HG03060 (cell line): ENCODE results near the gene KCNMB4.
"Not testable (repeated sequence)": the region's sequence is repeated elsewhere in the genome, so short reads cannot be mapped to it uniquely, and the experiment has no call there.

Experiments used
- ATAC-seq: cut with Tn5 transposase; IDR thresholded peaks from one replicate; pipeline ENCODE4 v1.9.1; 2021; ENCODE audit warnings: low read depth, moderate number of reproducible peaks; ENCODE audit not compliant: unreplicated experiment

Gene KCNMB4

DNA sequence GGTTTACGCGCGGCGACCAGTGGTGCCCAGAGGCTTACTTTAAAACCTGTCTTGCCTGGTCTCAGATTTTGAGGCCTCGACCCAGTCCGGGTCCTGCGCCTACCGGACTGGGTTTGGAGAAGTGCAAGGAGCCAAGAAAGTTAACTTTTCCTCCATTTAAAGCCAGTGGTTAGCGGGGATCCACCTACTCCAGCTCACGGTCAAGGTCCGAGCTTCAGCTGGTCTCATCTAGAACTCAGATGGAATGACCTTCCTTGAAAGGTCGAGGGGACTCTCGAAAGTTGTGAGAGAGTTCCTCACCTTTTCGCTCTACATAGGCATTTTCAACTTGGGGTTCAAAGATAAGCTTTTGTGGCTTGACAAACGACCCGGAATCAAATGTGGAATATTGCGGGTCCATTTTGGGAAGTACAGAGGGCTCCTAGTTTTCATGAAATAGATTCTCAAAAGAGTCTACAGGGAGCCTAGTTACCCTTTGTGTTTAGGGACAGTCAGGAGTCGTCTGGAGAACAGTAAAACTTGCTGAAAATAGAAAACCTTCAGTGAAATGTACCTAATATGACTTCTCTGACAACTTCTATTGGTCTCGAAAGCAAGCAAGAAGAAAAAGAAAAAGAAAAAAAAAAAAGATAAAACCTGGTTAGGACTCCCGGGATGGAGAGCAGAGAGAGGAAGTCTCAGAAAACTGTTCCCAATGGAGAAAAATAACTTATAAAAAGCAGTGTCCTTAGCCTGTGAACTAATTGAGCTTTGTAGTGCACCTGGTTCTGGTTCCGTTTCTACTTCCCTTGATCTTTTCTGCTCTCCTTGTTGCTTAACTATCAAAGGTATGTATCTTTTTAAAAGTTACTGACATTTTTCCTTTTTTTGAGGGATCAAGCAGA, 1.4 kb downstream of the KCNMB4 start:
- no peak for ATAC-seq

DNA sequence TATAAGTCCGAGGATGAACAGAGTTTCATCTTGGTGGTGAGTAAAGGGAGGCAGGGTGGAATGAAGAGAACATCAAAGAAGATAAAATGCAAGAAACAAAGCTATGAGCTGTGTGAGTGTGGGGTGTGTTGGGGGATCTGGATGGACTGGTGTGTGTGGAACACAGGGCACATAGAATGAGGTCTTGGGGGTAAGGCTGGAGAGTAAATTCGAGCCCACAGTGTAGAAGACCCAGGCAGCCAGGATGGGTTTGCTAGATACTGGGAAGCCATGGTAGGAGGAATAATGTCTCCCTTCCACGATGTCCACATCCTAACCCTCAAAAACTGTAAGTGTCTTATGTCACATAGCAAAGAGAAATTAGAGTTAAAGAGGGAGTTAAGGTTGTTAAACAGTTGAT, 6.8 kb downstream of the KCNMB4 start:
- ATAC-seq: no peak

DNA sequence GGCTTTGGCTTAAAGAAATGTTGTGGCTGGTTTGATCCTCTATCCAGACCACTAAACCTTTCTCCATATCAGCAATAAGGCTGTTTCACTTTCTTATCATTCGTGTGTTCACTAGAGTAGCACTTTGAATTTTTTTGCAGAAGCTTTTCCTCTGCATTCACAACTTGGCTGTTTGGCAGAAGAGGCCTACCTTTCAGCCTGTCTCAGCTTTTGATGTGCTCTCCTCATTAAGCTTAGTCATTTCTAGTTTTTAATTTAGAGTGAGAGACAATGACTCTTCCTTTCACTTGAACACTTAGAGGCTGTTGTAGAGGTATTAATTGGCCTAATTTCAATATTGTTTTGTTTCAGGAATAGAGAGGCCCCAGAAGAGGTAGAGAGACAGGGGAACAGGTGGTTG, 13.8 kb downstream of the KCNMB4 start:
- no peak for ATAC-seq

DNA sequence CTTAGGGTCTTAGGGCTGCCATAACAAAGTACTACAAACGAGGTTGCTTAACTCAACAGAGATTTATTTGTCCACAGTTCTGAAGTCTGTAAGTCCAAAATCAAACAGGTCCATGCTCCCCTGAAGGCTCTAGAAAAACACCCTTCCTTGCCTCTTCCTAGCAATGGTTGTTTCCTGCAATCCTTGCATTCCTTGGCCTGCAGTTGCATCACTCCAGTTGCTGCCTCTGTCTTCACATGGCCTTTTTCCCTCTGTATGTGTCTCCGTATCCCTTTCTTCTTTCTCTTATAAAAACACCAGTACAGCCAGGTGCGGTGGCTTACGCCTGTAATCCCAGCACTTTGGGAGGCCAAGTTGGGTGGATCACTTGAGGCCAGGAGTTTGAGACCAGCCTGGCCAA, 17.4 kb downstream of the KCNMB4 start:
- ATAC-seq: no peak

DNA sequence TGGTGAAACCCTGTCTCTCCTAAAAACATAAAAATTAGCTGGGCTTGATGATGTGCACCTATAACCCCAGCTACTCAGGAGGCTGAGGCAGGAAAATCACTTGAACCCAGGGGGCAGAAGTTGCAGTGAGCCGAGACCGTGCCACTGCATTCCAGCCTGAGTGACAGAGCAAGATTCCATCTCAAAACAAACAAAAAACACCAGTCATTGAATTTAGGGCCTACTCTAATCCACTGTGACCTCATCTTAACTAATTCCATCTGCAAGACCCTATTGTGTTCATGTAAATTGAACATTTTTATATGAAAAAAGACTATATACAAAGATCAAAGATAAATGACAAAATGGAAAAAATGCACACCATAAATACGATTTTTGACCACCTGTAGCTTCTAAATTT, 17.8 kb downstream of the KCNMB4 start:
- no peak for ATAC-seq

DNA sequence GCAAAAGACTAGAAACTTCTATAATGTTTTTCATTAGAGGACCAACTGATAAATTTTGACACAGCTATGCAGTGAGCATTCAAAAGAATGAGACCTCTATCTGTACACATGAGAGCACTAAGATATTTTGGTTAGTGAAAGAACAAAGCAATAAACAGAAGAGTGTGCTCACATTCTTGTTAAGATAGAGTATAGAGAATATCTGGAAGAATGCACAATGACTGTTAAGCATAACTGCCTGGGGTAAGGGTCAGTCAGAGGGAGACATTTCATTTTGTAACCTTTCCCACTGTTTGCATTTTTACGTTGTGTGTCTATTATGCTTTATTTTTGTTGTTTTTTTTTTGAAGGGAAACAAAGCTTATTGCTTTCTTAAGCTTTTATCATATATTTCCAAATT, 20.7 kb downstream of the KCNMB4 start:
- no peak for ATAC-seq

DNA sequence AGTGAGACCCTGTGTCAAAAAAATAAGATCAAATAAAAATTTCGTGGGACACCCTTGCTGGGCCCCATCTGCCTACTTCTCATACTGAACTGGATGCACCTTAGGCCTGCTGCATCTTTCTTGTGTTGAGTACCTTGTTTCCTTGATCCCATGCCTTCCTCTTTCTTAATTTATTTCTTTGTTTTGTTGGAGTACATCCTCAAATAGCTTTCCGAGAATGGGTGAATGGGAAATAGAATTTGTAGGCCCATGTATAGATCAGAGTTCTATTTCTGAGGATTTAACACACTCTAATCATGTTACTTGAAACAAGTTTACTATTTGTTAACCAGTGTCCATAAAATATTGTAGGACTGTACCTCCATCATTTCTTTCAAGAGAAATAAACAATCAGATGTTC, 23.6 kb downstream of the KCNMB4 start:
- ATAC-seq: no peak

DNA sequence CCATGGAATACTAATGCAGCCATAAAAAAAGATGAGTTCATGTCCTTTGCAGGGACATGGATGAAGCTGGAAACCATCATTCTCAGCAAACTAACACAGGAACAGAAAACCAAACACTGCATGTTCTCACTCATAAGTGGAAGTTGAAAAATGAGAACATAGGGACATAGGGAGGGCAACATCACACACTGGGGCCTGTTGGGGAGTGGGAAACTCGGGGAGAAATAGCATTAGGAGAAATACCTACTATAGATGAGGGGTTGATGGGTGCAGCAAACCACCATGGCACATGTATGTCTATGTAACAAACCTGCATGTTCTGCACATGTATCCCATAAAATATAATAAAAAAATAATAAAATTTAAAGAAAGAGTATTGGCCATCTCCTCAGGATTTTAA, 26.5 kb downstream of the KCNMB4 start:
- ATAC-seq: not testable (repeated sequence)

DNA sequence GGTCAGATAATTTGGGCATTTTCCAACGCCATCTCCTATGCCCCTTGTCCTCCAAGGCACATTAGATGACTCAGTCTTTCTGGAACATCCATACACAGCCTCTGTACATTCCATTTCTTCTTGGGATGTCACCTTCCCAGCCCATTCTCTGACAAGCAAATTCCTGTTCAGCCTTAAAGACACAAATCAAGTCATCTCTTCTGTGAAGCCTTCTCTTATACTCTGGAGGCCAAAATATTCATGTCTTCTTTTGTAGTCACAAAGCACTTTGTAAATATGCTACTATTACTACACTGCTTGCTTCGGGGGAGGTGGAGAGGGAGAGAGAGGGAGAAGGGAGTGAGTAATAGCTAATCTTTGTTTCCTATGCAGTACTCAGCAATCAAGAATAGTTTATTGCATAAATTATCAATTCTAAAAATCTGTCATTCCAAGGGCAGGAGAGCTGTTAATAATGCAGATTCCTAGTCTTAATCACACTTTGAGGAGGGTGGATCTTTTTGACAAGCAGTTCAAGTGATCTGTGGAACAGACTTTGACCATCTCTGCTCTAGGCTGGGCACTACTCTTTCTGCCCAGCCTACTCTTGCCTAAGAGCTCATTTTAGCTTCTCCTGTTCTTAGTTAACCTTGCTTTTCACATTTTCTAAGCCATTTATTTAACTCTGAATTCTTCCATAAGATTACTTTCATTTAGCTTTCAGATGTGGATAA, 27.9 kb downstream of the KCNMB4 start:
- ATAC-seq: no peak

DNA sequence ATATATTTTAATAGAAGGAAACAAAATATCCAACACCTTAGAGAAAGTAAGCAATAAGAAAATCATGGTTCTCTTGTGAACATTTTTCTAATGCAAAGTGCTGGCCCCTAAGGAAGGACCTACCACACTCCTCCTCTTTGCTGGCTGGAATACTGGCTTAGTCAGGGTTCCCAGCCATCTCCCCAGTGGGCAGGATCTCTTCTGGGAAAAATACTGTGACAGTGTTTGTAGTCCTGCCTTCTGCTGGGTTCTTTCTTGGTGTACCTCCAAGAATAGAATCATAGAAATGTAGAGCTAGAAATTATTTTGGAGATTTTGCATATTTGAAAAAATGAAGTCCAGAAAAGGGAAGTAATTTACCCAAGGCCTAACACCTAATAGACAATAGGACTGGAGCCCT, 31.9 kb downstream of the KCNMB4 start:
- no peak for ATAC-seq

DNA sequence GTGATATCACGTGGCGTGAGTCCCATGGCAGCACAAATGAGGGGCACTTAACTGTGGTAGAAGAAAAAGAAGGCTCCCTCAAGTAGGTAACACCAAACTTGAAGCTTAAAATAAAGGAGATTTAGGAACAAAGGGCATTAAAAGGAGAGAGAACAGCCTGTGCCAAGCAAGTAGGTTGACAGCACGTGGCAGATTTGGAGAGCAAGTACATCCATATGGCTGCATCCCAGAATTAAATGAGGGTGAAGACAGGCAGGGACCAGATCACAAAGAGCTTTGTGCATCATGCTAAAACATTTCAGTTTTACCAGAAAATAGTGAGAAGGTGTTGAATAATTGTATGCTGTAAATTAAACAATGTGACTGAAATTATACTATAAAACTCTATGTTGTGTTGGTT, 32.8 kb downstream of the KCNMB4 start:
- no peak for ATAC-seq

DNA sequence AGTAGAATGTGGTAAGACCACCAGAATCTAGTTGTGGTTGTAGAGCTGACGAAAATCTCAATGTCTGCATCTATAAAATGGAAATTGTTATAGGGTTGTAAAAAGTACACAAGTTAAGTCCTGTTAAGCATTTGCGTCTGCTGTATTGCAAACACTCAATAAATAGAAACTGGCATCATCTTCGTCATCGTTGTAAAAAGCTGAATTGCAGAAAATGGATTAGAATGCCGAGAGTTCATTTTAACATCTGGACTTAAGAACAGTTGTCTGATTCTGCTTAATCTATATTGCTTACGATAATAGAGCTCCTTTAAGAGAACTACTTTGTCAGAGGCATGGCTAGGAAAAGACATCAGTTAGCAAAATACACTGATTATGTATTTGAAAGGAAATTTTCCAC, 33.2 kb downstream of the KCNMB4 start:
- no peak for ATAC-seq

DNA sequence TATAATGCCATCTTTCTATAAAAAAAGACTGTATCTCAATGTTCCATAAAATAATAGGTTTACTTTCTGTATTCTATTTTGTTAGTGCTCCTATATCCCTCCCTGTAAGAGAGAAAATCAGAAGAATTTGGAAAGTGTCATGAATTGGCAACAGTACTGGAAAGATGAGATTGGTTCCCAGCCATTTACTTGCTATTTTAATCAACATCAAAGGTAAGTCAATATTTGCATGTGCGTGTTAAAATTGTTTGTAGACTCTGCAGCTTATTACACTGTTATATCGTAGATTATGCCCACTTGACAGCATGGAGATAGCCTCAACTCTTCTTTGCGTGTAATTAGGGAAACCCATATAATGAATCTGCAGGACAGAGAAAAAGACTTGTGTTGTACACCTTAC, 34.0 kb downstream of the KCNMB4 start:
- no peak for ATAC-seq

DNA sequence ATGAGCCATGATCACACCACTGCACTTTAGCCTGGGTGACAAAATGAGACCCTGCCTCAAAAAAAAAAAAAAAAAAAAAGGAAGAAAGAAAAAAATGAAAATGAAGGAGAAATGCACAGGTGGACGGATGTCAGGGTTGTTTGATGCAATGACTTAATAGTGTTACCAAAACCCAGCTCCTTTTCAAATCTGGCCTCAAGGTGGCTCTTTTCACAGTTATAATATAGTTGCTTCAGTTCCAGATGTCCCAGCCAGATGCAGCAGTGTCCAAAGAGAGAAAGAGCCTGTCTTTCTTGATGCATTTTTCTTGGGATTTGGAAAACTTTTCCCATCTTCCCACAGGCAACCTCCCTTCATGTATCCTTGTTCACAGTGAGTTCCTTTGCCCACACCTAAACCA, 36.5 kb downstream of the KCNMB4 start:
- no peak for ATAC-seq

DNA sequence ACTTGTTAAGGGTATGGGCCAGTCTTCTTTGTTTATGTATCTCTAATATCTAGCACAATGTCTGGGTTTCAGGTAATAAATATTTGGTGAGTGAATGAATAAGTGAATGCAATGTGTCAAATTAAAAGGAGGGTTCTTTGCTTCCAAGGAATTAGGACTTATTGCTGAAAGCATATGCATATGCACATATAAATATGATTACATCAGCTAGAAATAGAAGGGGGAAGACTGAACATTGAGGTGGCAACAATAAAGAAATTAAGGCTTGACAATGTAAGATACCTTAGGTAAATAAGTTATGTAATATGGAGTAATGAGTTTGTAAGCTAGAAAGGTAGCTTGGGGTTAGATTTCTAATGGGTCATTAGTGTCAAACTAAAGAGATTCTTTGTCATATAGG, 37.7 kb downstream of the KCNMB4 start:
- ATAC-seq: no peak

DNA sequence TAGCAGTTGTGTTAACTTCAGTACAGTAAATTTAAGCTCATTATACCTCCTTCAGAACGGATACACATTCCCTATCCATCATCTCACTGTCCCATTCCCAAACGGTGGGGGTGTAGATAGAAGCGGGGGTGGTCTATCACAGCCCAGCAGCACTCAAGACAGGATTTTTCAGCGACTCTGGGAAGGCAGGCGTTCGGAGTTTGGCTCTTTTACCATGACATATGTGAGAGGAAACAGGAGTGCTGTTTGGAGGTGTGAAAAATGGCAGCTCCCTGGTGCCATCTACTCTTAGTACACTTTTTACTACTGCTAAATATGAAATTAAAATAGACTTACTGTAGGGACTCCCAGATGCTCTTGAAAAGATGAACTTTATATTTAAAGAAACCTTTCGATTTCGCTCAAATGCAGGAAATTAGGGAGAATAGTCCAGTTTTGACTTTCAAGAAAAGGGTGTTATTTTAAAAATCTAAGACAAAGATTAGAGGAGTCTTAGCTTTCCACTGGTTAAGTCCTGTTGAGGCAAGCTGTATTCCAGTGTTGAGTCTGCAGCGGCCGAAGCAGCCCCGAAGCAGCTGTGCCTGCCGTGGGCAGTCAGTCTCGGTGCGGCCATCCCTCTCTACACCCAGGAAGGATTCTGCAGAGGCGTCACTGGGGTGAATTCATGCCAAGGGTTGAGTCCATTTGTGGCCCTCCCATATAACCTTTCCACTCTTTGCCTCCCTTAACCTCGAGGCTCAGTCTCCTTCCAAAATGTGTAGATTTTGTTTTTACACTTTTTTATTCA, 42.1 kb downstream of the KCNMB4 start:
- no peak for ATAC-seq

DNA sequence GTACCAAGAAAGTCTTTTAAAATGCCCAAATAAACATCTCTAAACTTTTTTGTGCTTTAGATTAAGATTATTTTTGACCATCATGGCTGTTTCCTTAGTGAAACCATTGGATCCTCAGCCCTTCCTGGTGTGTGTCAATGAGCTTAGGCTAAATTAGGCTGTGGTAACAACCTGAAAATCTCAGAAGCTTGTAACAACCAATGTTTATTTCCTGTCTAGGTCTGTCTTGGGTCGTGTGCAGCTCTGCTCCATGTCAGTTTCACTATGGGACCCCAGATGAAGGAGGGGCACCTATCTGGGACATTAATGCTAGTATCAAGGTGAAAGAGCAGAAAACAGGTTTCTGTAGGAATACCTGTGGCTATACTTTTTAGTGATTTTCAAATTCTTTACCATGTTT, 49.9 kb downstream of the KCNMB4 start:
- no peak for ATAC-seq

DNA sequence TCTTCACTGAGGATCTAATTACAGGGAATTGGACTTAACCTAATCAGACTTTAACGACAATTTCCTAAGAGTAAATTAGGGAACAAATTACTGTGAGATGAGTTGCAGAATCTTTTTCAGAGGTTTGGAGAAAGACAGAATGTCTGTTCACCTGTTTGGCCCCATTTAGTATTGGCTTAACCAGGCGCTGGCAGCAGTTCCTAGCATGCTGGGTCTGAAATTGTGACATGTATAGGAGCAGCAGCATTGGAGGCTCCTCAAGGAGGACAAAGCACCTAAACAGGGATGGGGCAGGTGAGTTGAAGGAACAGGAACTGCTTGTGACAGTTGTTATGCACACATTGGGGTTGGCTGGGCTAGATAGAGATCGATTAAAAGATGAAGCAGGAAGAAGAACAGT, 51.0 kb downstream of the KCNMB4 start:
- ATAC-seq: no peak

DNA sequence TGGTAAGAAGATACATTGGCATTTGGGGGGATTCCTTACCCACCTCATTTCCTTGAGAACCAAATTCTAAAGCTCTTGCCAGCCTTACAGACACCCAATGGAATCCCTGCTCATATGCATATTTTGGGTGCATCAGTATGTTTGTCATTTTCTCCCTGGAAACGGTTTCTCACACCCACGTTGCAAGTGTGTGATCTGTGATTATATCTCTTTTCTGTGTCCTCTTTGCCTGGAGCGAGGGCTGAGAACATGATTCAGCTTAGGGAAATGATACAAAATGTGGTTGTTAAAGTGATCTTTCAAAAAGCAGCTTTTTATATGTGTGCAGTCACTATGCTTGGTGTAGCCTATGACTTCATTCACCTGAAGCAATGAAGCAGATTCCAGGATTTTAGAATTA, 52.0 kb downstream of the KCNMB4 start:
- no peak for ATAC-seq

DNA sequence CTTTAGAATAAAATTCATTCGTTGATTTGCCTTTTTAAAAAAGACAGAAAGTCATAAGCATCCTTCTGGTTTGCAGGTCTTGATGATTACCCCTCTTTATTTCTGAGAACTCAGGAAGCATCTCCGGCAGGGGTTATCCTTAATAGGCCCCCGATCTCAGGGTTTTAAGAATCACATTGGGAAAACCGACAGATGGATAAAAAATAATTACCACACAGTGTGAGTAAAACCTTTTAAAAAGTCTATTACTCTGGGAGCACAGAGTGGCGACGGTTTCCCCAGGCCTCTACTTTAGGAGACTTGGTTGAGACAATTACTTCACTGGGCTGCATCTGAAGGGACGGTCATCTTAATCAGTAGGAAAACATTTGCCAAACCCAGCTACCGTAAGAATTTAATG, 56.5 kb downstream of the KCNMB4 start:
- no peak for ATAC-seq

DNA sequence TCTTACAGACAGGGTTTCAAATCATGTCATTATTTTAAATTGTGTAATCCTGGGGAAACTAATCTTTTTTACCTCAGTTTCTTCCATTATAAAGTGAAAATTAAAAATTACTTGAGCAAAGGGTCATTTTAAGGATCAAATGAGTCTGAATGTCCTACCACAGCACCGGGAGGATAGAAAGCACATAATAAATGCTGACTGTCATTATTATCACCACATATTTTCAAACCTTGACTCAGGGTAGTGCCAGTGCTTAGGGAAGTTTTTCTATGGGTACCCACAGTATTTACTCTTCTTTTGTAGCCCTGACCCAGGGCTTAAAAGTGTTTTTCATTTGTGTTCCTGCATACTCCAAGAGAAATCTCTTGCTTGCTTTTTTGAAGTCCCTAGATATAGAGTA, 60.5 kb downstream of the KCNMB4 start:
- no peak for ATAC-seq
